ENCODE data around the gene TRMT2A. TPM values are rescaled to one million over a fixed set of nuclear protein-coding genes. Genes with fewer than 3 reads are reported as not detected.

TRMT2A gene
- total RNA-seq, 3 donors from 2014 or later (not counting 1 experiment from before 2014, with no cell fraction given), result 86.4 to 104 (median 86.5) TPM

GRCh38 chr22:20118300-20119020 is 1.4 kb upstream of the TRMT2A start:
- no peaks in the 10 kb centered on the region for H3K27me3 Mint-ChIP-seq (ENCODE audit: low read depth in 2 of 2)
- H3K4me3 Mint-ChIP-seq, result peak overlapping the region; percentile 85
- intact Hi-C loops (cut with micrococcal nuclease), result no loop called here
- H3K36me3 Mint-ChIP-seq, result no peaks in the 10 kb centered on the region
- peaks cover 0 to 2% of the 10 kb centered on the region in 2 donors for H3K9me3 Mint-ChIP-seq
- ATAC-seq, result no peak
- peak overlapping the region; percentile 84 to 93 for H3K27ac Mint-ChIP-seq
- Histone ChIP-seq H3K4me3 (ENCODE audit: low read length) (peak overlapping the region; percentile 31), H3K27me3 (ENCODE audit: control insufficient read depth, insufficient read depth, low read length) (no peaks in the 10 kb centered on the region), H3K9me3 (ENCODE audit: control insufficient read depth, insufficient read depth, low read length) (no peaks in the 10 kb centered on the region), H3K4me1 (ENCODE audit: control insufficient read depth, insufficient read depth, low read length) (peaks cover 69% of the 10 kb centered on the region), H3K36me3 (ENCODE audit: control insufficient read depth, insufficient read depth, low read length) (peaks cover 40% of the 10 kb centered on the region), H3K27ac (ENCODE audit: low read length) (peak overlapping the region; percentile 1)
- DNase-seq, result no peak
- peaks cover 30 to 57% of the 10 kb centered on the region in 2 donors for H3K4me1 Mint-ChIP-seq
- WGBS (ENCODE audit: insufficient coverage), result 32% methylated on average over 7 of the region's 8 CpGs
- no peak for TF ChIP-seq CTCF (IDR thresholded peaks at IDR 0.05)

- DNase-seq, result peak; percentile 40 to 71
- intact Hi-C loops (cut with micrococcal nuclease), result loop anchor here (2.0 kb wide), 1 partner anchor 13 kb away; the partner anchor contains the start of gene ZDHHC8
- Histone ChIP-seq H3K4me3 (ENCODE audit: low read length) (peak overlapping the region; percentile 31), H3K36me3 (ENCODE audit: control insufficient read depth, insufficient read depth, low read length) (peaks cover 45% of the 10 kb centered on the region), H3K9me3 (ENCODE audit: control insufficient read depth, insufficient read depth, low read length) (no peaks in the 10 kb centered on the region), H3K4me1 (ENCODE audit: control insufficient read depth, insufficient read depth, low read length) (peaks cover 70% of the 10 kb centered on the region), H3K27me3 (ENCODE audit: control insufficient read depth, insufficient read depth, low read length) (no peaks in the 10 kb centered on the region), H3K27ac (ENCODE audit: low read length) (peak overlapping the region; percentile 1)
- Mint-ChIP-seq H3K27me3 (ENCODE audit: low read depth in 2 of 2) (no peaks in the 10 kb centered on the region), H3K27ac (peak overlapping the region; percentile 84 to 93), H3K36me3 (no peaks in the 10 kb centered on the region), H3K4me3 (peak overlapping the region; percentile 85), H3K4me1 (peaks cover 26 to 50% of the 10 kb centered on the region in 2 donors), H3K9me3 (no peaks in the 10 kb centered on the region)
- no peak for TF ChIP-seq CTCF (IDR thresholded peaks at IDR 0.05)
- WGBS (ENCODE audit: insufficient coverage), result under 1% methylated on average over 66 of the region's 66 CpGs
- ATAC-seq, result peak; percentile 17 to 35 (median 23)
Measured at GRCh38 chr22:20117633-20118299, 740 bp upstream of the TRMT2A start.

GRCh38 chr22:20116376-20116950 is 563 bp downstream of the TRMT2A start:
- Histone ChIP-seq H3K4me1 (ENCODE audit: control insufficient read depth, insufficient read depth, low read length) (peaks cover 71% of the 10 kb centered on the region), H3K27me3 (ENCODE audit: control insufficient read depth, insufficient read depth, low read length) (no peaks in the 10 kb centered on the region), H3K36me3 (ENCODE audit: control insufficient read depth, insufficient read depth, low read length) (peaks cover 56% of the 10 kb centered on the region), H3K4me3 (ENCODE audit: low read length) (peak overlapping the region; percentile 75), H3K27ac (ENCODE audit: low read length) (peak overlapping the region; percentile 79), H3K9me3 (ENCODE audit: control insufficient read depth, insufficient read depth, low read length) (no peaks in the 10 kb centered on the region)
- DNase-seq (no peak), ATAC-seq (no peak)
- no peak for TF ChIP-seq CTCF (IDR thresholded peaks at IDR 0.05)
- intact Hi-C loops (cut with micrococcal nuclease), result loop anchor here (2.0 kb wide), 1 partner anchor 14 kb away; the partner anchor contains the start of gene ZDHHC8
- Mint-ChIP-seq H3K27ac (peak overlapping the region; percentile 84 to 93), H3K4me1 (peaks cover 27 to 43% of the 10 kb centered on the region in 2 donors), H3K27me3 (ENCODE audit: low read depth in 2 of 2) (no peaks in the 10 kb centered on the region), H3K36me3 (no peaks in the 10 kb centered on the region), H3K9me3 (no peaks in the 10 kb centered on the region), H3K4me3 (peak overlapping the region; percentile 92)
- 10% methylated on average over 27 of the region's 27 CpGs for WGBS (ENCODE audit: insufficient coverage)

All from natural killer cell (primary cell).